OCI-LY7 (cell line): ENCODE measurements around the gene COBLL1. TPM values are rescaled to one million over a fixed set of nuclear protein-coding genes. Genes with fewer than 3 reads are reported as not detected.

Experiments used
- BruUV-seq: library from RNA; stranded (reverse); fragments of 400-500 nt; replicated peaks from 2 replicates; lab custom pipeline; 2021; lab: Mats Ljungman, UMichigan
- CTCF ChIA-PET: fragments of 300-600 bp; sonication (Branson Sonifier 250); formaldehyde crosslinking; loops from one replicate; lab custom pipeline; 2022; ENCODE audit warnings: antibody characterized with exemption; ENCODE audit not compliant: unreplicated experiment; lab: Charles Lee
- POLR2A ChIA-PET: fragments of 300-600 bp; sonication (Branson Sonifier 250); formaldehyde crosslinking; loops from one replicate; lab custom pipeline; 2022; ENCODE audit warnings: antibody characterized with exemption; lab: Charles Lee
- DNase-seq: peaks from one replicate; pipeline ENCODE4 v3.0.0-alpha.2; 2015; ENCODE audit warnings: low spot score
- H2AFZ ChIP-seq: fragments of 200-600 bp; sonication (generic), shearing (Covaris generic); 2 replicates; pipeline ENCODE4 v1.6.1; 2014; ENCODE audit warnings: mild to moderate bottlenecking, antibody characterized with exemption, low read length, moderate library complexity
- H3K27ac ChIP-seq: fragments of 200-600 bp; sonication (generic); 2 replicates; pipeline ENCODE4 v1.5.1; 2014; ENCODE audit warnings: mixed run types, low read depth, mild to moderate bottlenecking, moderate library complexity, low read length, inconsistent platforms; ENCODE audit not compliant: poor library complexity, severe bottlenecking
- H3K36me3 ChIP-seq: fragments of 200-600 bp; sonication (generic); 2 replicates; pipeline ENCODE4 v1.6.1; 2014; ENCODE audit warnings: mild to moderate bottlenecking, antibody characterized with exemption, low read length, moderate library complexity, mixed read lengths; ENCODE audit not compliant: insufficient read depth
- H3K4me1 ChIP-seq: fragments of 200-600 bp; sonication (generic); 2 replicates; pipeline ENCODE4 v1.5.1; 2014; ENCODE audit warnings: mild to moderate bottlenecking, low read length; ENCODE audit not compliant: insufficient read depth, poor library complexity, severe bottlenecking
- H3K4me2 ChIP-seq: fragments of 200-600 bp; sonication (generic); 2 replicates; pipeline ENCODE4 v1.6.1; 2014; ENCODE audit warnings: mild to moderate bottlenecking, low read length
- H3K4me3 ChIP-seq: fragments of 200-600 bp; sonication (generic); 2 replicates; pipeline ENCODE4 v1.5.1; 2014; ENCODE audit warnings: mild to moderate bottlenecking, low read depth, low read length; ENCODE audit not compliant: poor library complexity, severe bottlenecking
- H3K79me2 ChIP-seq: fragments of 200-600 bp; sonication (generic); 2 replicates; pipeline ENCODE4 v1.6.1; 2016; ENCODE audit warnings: low read depth, mild to moderate bottlenecking, low read length, moderate library complexity, mixed read lengths; ENCODE audit not compliant: insufficient read depth
- H3K9me2 ChIP-seq: fragments of 200-600 bp; sonication (generic); 2 replicates; pipeline ENCODE4 v1.6.1; 2016; ENCODE audit warnings: mild to moderate bottlenecking, low read length, mixed read lengths; ENCODE audit not compliant: insufficient read depth
- H3K9me3 ChIP-seq: fragments of 200-600 bp; sonication (generic); 2 replicates; pipeline ENCODE4 v1.6.1; 2014; ENCODE audit warnings: mild to moderate bottlenecking, mixed run types, low read length, mixed read lengths
- H4K20me1 ChIP-seq: fragments of 200-600 bp; sonication (generic); 2 replicates; pipeline ENCODE4 v1.6.1; 2014; ENCODE audit warnings: mild to moderate bottlenecking, antibody characterized with exemption, low read length, moderate library complexity, mixed read lengths; ENCODE audit not compliant: insufficient read depth
- EZH2phosphoT487 ChIP-seq: fragments of 200-600 bp; sonication (generic); IDR thresholded peaks from 2 replicates; pipeline ENCODE4 v1.6.1; 2018; ENCODE audit warnings: low read depth, borderline replicate concordance, mild to moderate bottlenecking, mixed run types, antibody characterized with exemption, low read length, moderate library complexity, mixed read lengths
- intact Hi-C: fragments of 100-400 bp; cut with micrococcal nuclease; formaldehyde crosslinking; loops from one replicate; pipeline ENCODE4 v1.10.0; 2022; ENCODE audit not compliant: unreplicated experiment
- total RNA-seq, 2 experiments: library from RNA; depleted of rRNA in 1 of 2; stranded (reverse); fragments of >200 nt in 1 of 2; shearing (Covaris generic) in 1 of 2; gene quantifications; 2 replicates each; pipeline ENCODE4 v1.2.3, GENCODE V29; 2014 to 2022
- TF ChIP-seq, protein P1 (sequence below): fragments of 200-600 bp; sonication (generic); conservative IDR thresholded peaks from 2 replicates; pipeline ENCODE4 v1.5.1; 2014; ENCODE audit warnings: mild to moderate bottlenecking, antibody characterized with exemption, low read length, moderate library complexity, mixed read lengths

The COBLL1 gene
- total RNA-seq, 2 experiments from 2014 or later: 0.79 to 40.7 TPM

DNA sequence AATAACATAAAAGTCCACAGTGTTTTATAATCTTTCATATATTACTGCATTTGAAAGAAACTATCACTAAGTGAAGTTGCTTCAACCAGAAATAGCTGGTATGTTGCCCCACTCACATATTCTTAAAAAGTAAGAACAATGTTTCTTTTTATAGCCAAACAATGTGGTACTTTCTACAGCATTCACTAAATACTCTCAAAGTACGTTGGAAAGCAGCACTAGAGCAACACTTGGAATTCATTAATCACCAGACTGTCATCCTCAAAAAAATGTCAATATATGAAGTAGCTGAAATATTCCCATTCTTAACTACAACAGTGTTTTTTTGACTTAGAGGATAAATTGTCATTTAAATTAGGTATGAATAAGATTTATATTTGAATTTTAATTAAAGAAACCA lies 32.8 kb downstream of the COBLL1 start:
- intact Hi-C loops: no loop called here
- CTCF ChIA-PET: interaction anchor here (1.2 kb wide), 1 partner anchor 22 kb away, joined by 5 read pairs; no protein-coding TSS in a partner anchor
- no TSS peak for BruUV-seq

DNA sequence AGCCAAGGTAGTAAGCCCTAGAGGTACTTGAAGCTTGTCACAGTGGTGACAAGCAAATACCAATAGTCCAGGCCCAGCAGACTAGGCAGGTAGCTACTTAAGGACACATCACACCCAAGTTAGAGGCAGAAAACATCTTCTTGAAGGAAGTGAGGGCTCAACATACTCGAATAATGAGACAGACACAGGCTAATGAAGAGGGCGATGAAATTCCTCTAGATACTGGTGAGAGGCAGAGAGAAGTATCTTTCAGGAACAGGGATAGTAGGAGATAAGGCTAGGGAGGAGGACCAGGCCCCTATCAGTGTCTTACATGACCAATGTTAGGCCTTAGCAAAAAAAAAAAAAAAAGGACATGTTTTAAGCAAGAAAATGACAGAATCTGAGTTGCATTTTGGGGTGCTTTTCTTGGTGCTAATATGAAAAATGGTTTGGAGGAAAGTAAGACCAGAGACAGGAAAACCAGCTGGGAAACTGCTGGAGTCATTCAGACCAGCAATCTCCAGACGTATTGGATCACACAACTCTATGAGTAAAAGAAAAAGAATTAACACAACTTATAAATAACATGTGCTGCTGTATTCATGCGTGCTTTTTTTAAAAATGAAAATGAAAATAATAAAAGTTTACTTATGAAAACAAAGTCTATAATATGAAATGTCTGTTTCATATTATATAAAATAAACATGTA lies 37.7 kb downstream of the COBLL1 start:
- H3K9me3 ChIP-seq: no peaks in the 10 kb centered on the region
- no peaks in the 10 kb centered on the region for H3K4me1 ChIP-seq
- TF ChIP-seq, protein P1, sequence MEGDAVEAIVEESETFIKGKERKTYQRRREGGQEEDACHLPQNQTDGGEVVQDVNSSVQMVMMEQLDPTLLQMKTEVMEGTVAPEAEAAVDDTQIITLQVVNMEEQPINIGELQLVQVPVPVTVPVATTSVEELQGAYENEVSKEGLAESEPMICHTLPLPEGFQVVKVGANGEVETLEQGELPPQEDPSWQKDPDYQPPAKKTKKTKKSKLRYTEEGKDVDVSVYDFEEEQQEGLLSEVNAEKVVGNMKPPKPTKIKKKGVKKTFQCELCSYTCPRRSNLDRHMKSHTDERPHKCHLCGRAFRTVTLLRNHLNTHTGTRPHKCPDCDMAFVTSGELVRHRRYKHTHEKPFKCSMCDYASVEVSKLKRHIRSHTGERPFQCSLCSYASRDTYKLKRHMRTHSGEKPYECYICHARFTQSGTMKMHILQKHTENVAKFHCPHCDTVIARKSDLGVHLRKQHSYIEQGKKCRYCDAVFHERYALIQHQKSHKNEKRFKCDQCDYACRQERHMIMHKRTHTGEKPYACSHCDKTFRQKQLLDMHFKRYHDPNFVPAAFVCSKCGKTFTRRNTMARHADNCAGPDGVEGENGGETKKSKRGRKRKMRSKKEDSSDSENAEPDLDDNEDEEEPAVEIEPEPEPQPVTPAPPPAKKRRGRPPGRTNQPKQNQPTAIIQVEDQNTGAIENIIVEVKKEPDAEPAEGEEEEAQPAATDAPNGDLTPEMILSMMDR: no peak
- TF ChIP-seq EZH2phosphoT487: no peak
- H2AFZ ChIP-seq: no peak overlapping the region
- DNase-seq: no peak
- ChIA-PET POLR2A (interaction anchor here (0.7 kb wide), 2 partner anchors 46 to 645 kb away, joined by 3 to 9 read pairs; no protein-coding TSS in a partner anchor), CTCF (no interaction called here)
- H3K4me2 ChIP-seq: no peak overlapping the region
- no TSS peak for BruUV-seq
- H4K20me1 ChIP-seq: no peaks in the 10 kb centered on the region
- H3K27ac ChIP-seq: no peak overlapping the region
- intact Hi-C loops: no loop called here
- H3K4me3 ChIP-seq: no peak overlapping the region
- H3K9me2 ChIP-seq: no peaks in the 10 kb centered on the region
- no peaks in the 10 kb centered on the region for H3K36me3 ChIP-seq
- H3K79me2 ChIP-seq: no peaks in the 10 kb centered on the region

More for the DNA sequence above, 32.8 kb downstream of the COBLL1 start:
- TF ChIP-seq EZH2phosphoT487: no peak
- TF ChIP-seq, protein P1: no peak
- Histone ChIP-seq H3K9me2 (no peaks in the 10 kb centered on the region), H3K4me1 (no peaks in the 10 kb centered on the region), H3K9me3 (no peaks in the 10 kb centered on the region), H4K20me1 (no peaks in the 10 kb centered on the region), H3K36me3 (no peaks in the 10 kb centered on the region), H3K79me2 (no peaks in the 10 kb centered on the region), H2AFZ (no peak overlapping the region), H3K4me2 (no peak overlapping the region), H3K4me3 (no peak overlapping the region), H3K27ac (no peak overlapping the region)
- DNase-seq: no peak
- POLR2A ChIA-PET: interaction anchor here (1.0 to 3.6 kb wide), 10 partner anchors 9 to 51 kb away, joined by 3 to 12 read pairs (median 3); partner anchors contain the start of gene COBLL1

DNA sequence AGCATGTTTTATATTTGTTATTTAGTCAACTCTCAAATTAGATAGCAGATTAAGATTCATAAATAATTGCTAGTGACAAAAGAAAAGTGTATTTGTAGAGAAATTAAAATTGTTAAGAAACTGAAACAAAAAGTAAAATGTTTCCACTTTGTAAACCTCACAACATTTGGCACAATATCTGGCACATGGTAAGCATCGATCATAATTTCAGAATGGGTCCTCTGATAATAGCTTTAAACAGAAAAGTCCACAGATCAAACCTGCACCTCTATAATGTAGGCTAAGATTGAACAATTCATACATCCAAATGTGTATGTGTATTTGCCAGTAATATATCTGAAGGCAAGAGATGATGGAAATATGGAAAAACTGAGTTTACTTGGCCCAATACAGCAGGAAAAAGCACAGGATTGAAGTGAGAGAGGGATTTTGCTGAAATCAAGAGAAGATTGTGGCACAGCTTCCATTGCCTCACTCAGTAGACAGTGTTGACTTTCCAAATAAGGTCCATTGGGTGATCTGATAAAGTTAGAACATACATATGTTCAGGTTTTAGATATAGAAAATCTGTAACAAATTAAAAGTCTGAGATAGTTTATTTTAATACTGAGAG lies 39.4 kb downstream of the COBLL1 start:
- H3K4me1 ChIP-seq: no peaks in the 10 kb centered on the region
- no peak for DNase-seq
- no peaks in the 10 kb centered on the region for H3K9me2 ChIP-seq
- no peaks in the 10 kb centered on the region for H3K36me3 ChIP-seq
- TF ChIP-seq, protein P1: no peak
- no peak for TF ChIP-seq EZH2phosphoT487
- H3K27ac ChIP-seq: no peak overlapping the region
- no peaks in the 10 kb centered on the region for H3K79me2 ChIP-seq
- no peaks in the 10 kb centered on the region for H4K20me1 ChIP-seq
- no peak overlapping the region for H3K4me3 ChIP-seq
- intact Hi-C loops: no loop called here
- ChIA-PET CTCF (no interaction called here), POLR2A (interaction anchor here (0.6 to 1.1 kb wide), 4 partner anchors 16 to 725 kb away, joined by 3 to 5 read pairs (median 4); no protein-coding TSS in a partner anchor)
- BruUV-seq: no TSS peak
- no peak overlapping the region for H2AFZ ChIP-seq
- H3K4me2 ChIP-seq: no peak overlapping the region
- H3K9me3 ChIP-seq: no peaks in the 10 kb centered on the region
